A673 (cell line): ENCODE results near the gene MAP2K6. TPM values are rescaled to one million over a fixed set of nuclear protein-coding genes. Genes with fewer than 3 reads are reported as not detected.
A peak's percentile ranks its signal among the peaks of the same experiment; 100 is the strongest.

Source experiments
- BruUV-seq: library from RNA; stranded (reverse); fragments of 400-500 nt; replicated peaks from 2 replicates; lab custom pipeline; 2021; lab: Mats Ljungman, UMichigan
- CTCF ChIA-PET: fragments of 300-600 bp; sonication (Branson Sonifier 250); formaldehyde crosslinking; loops from one replicate; lab custom pipeline; 2022; ENCODE audit warnings: antibody characterized with exemption; lab: Charles Lee
- POLR2A ChIA-PET: fragments of 300-600 bp; sonication (Branson Sonifier 250); formaldehyde crosslinking; loops from one replicate; lab custom pipeline; 2022; ENCODE audit warnings: antibody characterized with exemption; ENCODE audit not compliant: low non-redundant PET; lab: Charles Lee
- DNase-seq: peaks from one replicate; pipeline ENCODE4 v3.0.0-alpha.2; 2015; ENCODE audit warnings: low spot score
- H3K27ac ChIP-seq: fragments of 200-600 bp; sonication (generic); 2 replicates; pipeline ENCODE4 v1.5.1; 2016; ENCODE audit warnings: mixed run types, low read depth, mild to moderate bottlenecking, mixed read lengths, antibody characterized with exemption, low read length; ENCODE audit not compliant: poor library complexity, severe bottlenecking
- H3K27me3 ChIP-seq: fragments of 200-600 bp; sonication (generic); replicated peaks from 2 replicates; pipeline ENCODE4 v1.6.1; 2017; ENCODE audit warnings: mixed run types, low read depth, mild to moderate bottlenecking, mixed read lengths, antibody characterized with exemption, low read length; ENCODE audit not compliant: insufficient read depth, poor library complexity
- H3K36me3 ChIP-seq: fragments of 200-600 bp; sonication (generic); 2 replicates; pipeline ENCODE4 v1.6.1; 2016; ENCODE audit warnings: mixed run types, mild to moderate bottlenecking, mixed read lengths, antibody characterized with exemption, low read length; ENCODE audit not compliant: insufficient read depth, poor library complexity, severe bottlenecking
- H3K4me1 ChIP-seq: fragments of 200-600 bp; sonication (generic); 2 replicates; pipeline ENCODE4 v1.6.1; 2017; ENCODE audit warnings: mixed run types, mild to moderate bottlenecking, mixed read lengths, antibody characterized with exemption, low read length; ENCODE audit not compliant: insufficient read depth, poor library complexity, severe bottlenecking
- H3K4me3 ChIP-seq: fragments of 200-600 bp; sonication (generic); 2 replicates; pipeline ENCODE4 v1.5.1; 2016; ENCODE audit warnings: low read depth, mixed run types, mild to moderate bottlenecking, mixed read lengths, low read length; ENCODE audit not compliant: poor library complexity, severe bottlenecking
- H3K9me3 ChIP-seq: fragments of 200-600 bp; sonication (generic); 2 replicates; pipeline ENCODE4 v1.6.1; 2016; ENCODE audit warnings: mixed run types, low read depth, mild to moderate bottlenecking, mixed read lengths, antibody characterized with exemption, low read length; ENCODE audit not compliant: poor library complexity, severe bottlenecking
- CTCF ChIP-seq: fragments of 300-800, 200-600 bp; sonication (generic); conservative IDR thresholded peaks from 2 replicates; pipeline ENCODE4 v1.5.1; 2017; ENCODE audit warnings: low read depth, mild to moderate bottlenecking, antibody characterized with exemption, low read length, moderate library complexity, mixed read lengths
- EZH2 ChIP-seq: fragments of 200-600 bp; sonication (generic); IDR thresholded peaks from 2 replicates; pipeline ENCODE4 v1.6.1; 2017; ENCODE audit warnings: borderline replicate concordance, low read depth, mild to moderate bottlenecking, mixed read lengths, antibody characterized with exemption, low read length; ENCODE audit not compliant: poor library complexity, severe bottlenecking
- intact Hi-C: fragments of 100-400 bp; cut with micrococcal nuclease; formaldehyde crosslinking; loops from one replicate; pipeline ENCODE4 v1.10.0; 2022; ENCODE audit not compliant: unreplicated experiment
- total RNA-seq: library from RNA; stranded (reverse); gene quantifications from 2 replicates; pipeline ENCODE4 v1.2.3, GENCODE V29; 2021

MAP2K6 gene
- total RNA-seq, 1 experiment from 2014 or later: 14.1 TPM

- intact Hi-C loops: loop anchor here (5.0 kb wide), 2 partner anchors 186 to 276 kb away; no protein-coding TSS in a partner anchor
- CTCF ChIA-PET: interaction anchor here (0.7 to 1.8 kb wide), 3 partner anchors 18 to 109 kb away, joined by 3 to 8 read pairs (median 5); partner anchors contain the start of gene MAP2K6
- Histone ChIP-seq H3K36me3 (no peaks in the 10 kb centered on the region), H3K27ac (no peak overlapping the region), H3K4me1 (no peaks in the 10 kb centered on the region), H3K27me3 (no peaks in the 10 kb centered on the region), H3K9me3 (no peaks in the 10 kb centered on the region), H3K4me3 (no peak overlapping the region)
- no TSS peak for BruUV-seq
- POLR2A ChIA-PET: no interaction called here
- DNase-seq: peak; percentile 69
- TF ChIP-seq CTCF (peak; percentile 77), EZH2 (no peak)
Observed at GRCh38 chr17:69523244-69523861, 108.9 kb downstream of the MAP2K6 start.

GRCh38 chr17:69524854-69525253 lies 110.4 kb downstream of the MAP2K6 start:
- TF ChIP-seq CTCF: 0 out of 2 replicates have a peak, but pooled peaks have one; percentile 28
- TF ChIP-seq EZH2: no peak
- Histone ChIP-seq H3K27ac (no peak overlapping the region), H3K4me1 (no peaks in the 10 kb centered on the region), H3K9me3 (no peaks in the 10 kb centered on the region), H3K4me3 (no peak overlapping the region), H3K36me3 (no peaks in the 10 kb centered on the region), H3K27me3 (no peaks in the 10 kb centered on the region)
- ChIA-PET POLR2A (no interaction called here), CTCF (interaction anchor here (0.6 to 1.1 kb wide), 3 partner anchors 110 to 911 kb away, joined by 3 to 4 read pairs (median 3); partner anchors contain the start of gene MAP2K6)
- no TSS peak for BruUV-seq
- DNase-seq: no peak
- intact Hi-C loops: loop anchor here (2.0 to 5.0 kb wide), 4 partner anchors 188 to 752 kb away; no protein-coding TSS in a partner anchor

- CTCF ChIA-PET: interaction anchor here (0.6 kb wide), 2 partner anchors 150 to 634 kb away, joined by 3 to 10 read pairs; no protein-coding TSS in a partner anchor
- H3K27me3 ChIP-seq: no peaks in the 10 kb centered on the region
- BruUV-seq: no TSS peak
- no peaks in the 10 kb centered on the region for H3K9me3 ChIP-seq
- POLR2A ChIA-PET: no interaction called here
- DNase-seq: peak; percentile 81
- TF ChIP-seq EZH2: no peak
- TF ChIP-seq CTCF: peak; percentile 91
- no peak overlapping the region for H3K27ac ChIP-seq
- no peaks in the 10 kb centered on the region for H3K4me1 ChIP-seq
- intact Hi-C loops: loop anchor here (1.0 to 5.0 kb wide), 3 partner anchors 616 to 1096 kb away; no protein-coding TSS in a partner anchor
- H3K36me3 ChIP-seq: no peaks in the 10 kb centered on the region
- H3K4me3 ChIP-seq: no peak overlapping the region
Observed at GRCh38 chr17:69525920-69526841, 111.7 kb downstream of the MAP2K6 start.
